Left lung (tissue), 10 donors: ENCODE data around the gene VPS52. TPM values are rescaled to one million over a fixed set of nuclear protein-coding genes. Genes with fewer than 3 reads are reported as not detected.

Source experiments
- ATAC-seq: fragments of 200-7000 bp; cut with Tn5 transposase; one replicate; pipeline ENCODE4 v1.9.1; 2020; ENCODE audit warnings: moderate library complexity
- DNase-seq, 4 donors: peaks; one replicate each; pipeline ENCODE4 v3.0.0-alpha.2; 2013 to 2020
- H3K27ac ChIP-seq, 2 donors: fragments of 200-600 bp; sonication (generic) in 1 of 2; one replicate each; pipeline versions ENCODE4 v1.5.0 to v1.8.0; 2020 to 2021
- H3K27me3 ChIP-seq, 2 donors: fragments of 200-600 bp; sonication (generic) in 1 of 2; one replicate each; pipeline versions ENCODE4 v1.5.0 to v1.8.0; 2020 to 2021
- H3K36me3 ChIP-seq, 2 donors: fragments of 200-600 bp; sonication (generic) in 1 of 2; one replicate each; pipeline versions ENCODE4 v1.5.0 to v1.8.0; 2020 to 2021
- H3K4me1 ChIP-seq, 2 donors: fragments of 200-600 bp; one replicate each; pipeline ENCODE4 v1.8.0; 2021
- H3K4me3 ChIP-seq, 2 donors: fragments of 200-600 bp; sonication (generic) in 1 of 2; one replicate each; pipeline versions ENCODE4 v1.5.0 to v1.8.0; 2020 to 2021; ENCODE audit warnings: mild to moderate bottlenecking in 1 of 2
- H3K9me3 ChIP-seq, 2 donors: fragments of 200-600 bp; sonication (generic) in 1 of 2; one replicate each; pipeline versions ENCODE4 v1.5.0 to v1.8.0; 2020 to 2021
- intact Hi-C, 2 donors: fragments of 100-400 bp; cut with DNase I; formaldehyde crosslinking; loops; one replicate each; pipeline versions ENCODE4 v1.11.2 to v1.14.2; 2022
- polyA plus RNA-seq, 6 donors: library from polyadenylated mRNA; unstranded; fragments of 120-200 nt; gene quantifications; one replicate each; pipeline ENCODE4 v1.2.1, GENCODE V29; 2013; ENCODE audit not compliant: insufficient read length in 6 of 6
- total RNA-seq, 2 donors: library from RNA; stranded (reverse); fragmentation: NEBNext Ultra II Directional; extraction: Animal tissue kit (Norgen Biotek cat#: 25700); gene quantifications; one replicate each; pipeline ENCODE4 v1.2.1, GENCODE V29; 2021
- TF ChIP-seq, protein P1 (sequence below), 2 donors: fragments of 200-600 bp; sonication (generic) in 1 of 2; IDR thresholded peaks; one replicate each; pipeline versions ENCODE4 v1.5.0 to v1.8.0; 2021; ENCODE audit warnings: antibody characterized with exemption in 2 of 2
- donor health status: DM: no; HTN: yes; CAD: no.
- donor health status: DM: no; HTN: no; CAD: no.

Gene VPS52
- total and polyA plus RNA-seq, 8 donors: 46.2 to 92.5 (median 84.7) TPM

DNA sequence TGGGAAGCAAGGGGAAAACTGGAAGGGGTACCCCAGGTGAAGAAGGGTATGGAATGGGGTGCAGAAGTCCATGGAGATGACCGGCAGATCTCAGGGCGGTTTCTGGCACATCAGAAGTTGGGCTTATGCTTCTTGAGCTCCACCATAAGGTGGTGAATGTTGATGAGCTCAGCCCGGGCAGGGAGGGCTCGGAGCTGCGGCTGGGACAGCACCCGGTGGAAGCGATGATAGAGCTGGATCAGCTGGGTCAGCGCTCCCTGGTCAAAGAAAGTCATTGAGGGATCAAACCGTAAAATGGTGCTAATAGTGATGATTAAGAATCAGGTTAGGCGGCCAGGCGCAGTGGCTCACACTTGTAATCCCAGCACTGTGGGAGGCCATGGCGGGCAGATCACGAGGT, 20.9 kb downstream of the VPS52 start:
- intact Hi-C loops: no loop called here
- no peak for DNase-seq
- H3K9me3 ChIP-seq: no peaks in the 10 kb centered on the region
- ATAC-seq: no peak
- TF ChIP-seq, protein P1, sequence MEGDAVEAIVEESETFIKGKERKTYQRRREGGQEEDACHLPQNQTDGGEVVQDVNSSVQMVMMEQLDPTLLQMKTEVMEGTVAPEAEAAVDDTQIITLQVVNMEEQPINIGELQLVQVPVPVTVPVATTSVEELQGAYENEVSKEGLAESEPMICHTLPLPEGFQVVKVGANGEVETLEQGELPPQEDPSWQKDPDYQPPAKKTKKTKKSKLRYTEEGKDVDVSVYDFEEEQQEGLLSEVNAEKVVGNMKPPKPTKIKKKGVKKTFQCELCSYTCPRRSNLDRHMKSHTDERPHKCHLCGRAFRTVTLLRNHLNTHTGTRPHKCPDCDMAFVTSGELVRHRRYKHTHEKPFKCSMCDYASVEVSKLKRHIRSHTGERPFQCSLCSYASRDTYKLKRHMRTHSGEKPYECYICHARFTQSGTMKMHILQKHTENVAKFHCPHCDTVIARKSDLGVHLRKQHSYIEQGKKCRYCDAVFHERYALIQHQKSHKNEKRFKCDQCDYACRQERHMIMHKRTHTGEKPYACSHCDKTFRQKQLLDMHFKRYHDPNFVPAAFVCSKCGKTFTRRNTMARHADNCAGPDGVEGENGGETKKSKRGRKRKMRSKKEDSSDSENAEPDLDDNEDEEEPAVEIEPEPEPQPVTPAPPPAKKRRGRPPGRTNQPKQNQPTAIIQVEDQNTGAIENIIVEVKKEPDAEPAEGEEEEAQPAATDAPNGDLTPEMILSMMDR (IDR thresholded peaks at IDR 0.05): no peak
- H3K4me3 ChIP-seq: no peak overlapping the region
- H3K36me3 ChIP-seq: peaks cover 0 to 5% of the 10 kb centered on the region in 2 donors
- H3K27me3 ChIP-seq: no peaks in the 10 kb centered on the region
- H3K4me1 ChIP-seq: peaks cover 11 to 31% of the 10 kb centered on the region in 2 donors
- no peak overlapping the region for H3K27ac ChIP-seq

DNA sequence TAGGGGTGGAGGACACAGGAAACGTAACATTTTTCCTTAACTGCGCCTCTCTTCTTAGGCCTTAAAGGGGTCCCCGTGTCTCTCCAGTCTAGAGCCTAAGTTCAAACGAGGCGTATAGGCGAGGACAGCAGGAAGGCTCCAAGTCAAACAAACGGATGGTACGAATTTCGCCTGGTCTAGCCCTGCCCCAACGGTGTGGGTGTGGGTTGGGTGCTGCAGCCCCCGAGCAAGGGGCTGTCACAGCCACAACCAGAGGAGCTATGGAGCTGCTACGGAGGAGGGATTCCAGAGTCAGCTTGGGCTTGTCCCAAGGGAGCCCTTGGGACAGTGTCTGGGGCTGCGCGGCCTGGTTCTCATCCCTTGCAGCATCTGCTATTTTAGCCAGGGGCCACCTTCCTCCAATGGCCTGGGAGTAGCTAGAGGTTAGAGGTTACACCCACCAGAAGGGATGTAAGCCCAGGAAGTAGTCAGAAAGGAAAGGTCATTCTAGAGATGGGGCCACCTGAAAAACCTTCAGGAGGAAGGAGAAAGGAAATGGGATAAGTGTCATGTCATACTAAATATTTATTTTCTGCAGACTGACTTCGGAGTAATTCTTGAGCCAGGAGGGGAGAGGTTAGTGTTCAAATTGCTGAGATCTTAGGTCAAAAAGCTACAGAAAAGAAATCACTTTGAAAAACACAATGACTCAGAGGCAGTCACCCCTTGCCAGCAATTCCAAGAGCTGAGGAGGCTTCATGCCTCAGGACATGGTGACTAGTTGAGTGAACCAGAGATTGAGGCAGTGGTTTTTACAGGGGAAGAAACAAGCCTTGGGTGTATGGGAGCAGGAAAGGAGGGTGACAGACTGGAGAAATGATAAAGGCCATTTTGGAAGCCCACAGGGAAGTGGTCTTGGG, 21.7 kb downstream of the VPS52 start:
- ATAC-seq (no peak), DNase-seq (peak in 1 of 4 donors; percentile 35)
- H3K4me3 ChIP-seq: peak overlapping the region; percentile 43 to 50
- peak overlapping the region; percentile 91 to 92 for H3K27ac ChIP-seq
- no peaks in the 10 kb centered on the region for H3K9me3 ChIP-seq
- TF ChIP-seq, protein P1 (IDR thresholded peaks at IDR 0.05): no peak
- H3K4me1 ChIP-seq: peaks cover 11 to 31% of the 10 kb centered on the region in 2 donors
- no peaks in the 10 kb centered on the region for H3K27me3 ChIP-seq
- peaks cover 0 to 5% of the 10 kb centered on the region in 2 donors for H3K36me3 ChIP-seq
- intact Hi-C loops: loop anchor here in 1 of 2 donors (10.0 kb wide), 2 partner anchors 85 to 135 kb away; no protein-coding TSS in a partner anchor

DNA sequence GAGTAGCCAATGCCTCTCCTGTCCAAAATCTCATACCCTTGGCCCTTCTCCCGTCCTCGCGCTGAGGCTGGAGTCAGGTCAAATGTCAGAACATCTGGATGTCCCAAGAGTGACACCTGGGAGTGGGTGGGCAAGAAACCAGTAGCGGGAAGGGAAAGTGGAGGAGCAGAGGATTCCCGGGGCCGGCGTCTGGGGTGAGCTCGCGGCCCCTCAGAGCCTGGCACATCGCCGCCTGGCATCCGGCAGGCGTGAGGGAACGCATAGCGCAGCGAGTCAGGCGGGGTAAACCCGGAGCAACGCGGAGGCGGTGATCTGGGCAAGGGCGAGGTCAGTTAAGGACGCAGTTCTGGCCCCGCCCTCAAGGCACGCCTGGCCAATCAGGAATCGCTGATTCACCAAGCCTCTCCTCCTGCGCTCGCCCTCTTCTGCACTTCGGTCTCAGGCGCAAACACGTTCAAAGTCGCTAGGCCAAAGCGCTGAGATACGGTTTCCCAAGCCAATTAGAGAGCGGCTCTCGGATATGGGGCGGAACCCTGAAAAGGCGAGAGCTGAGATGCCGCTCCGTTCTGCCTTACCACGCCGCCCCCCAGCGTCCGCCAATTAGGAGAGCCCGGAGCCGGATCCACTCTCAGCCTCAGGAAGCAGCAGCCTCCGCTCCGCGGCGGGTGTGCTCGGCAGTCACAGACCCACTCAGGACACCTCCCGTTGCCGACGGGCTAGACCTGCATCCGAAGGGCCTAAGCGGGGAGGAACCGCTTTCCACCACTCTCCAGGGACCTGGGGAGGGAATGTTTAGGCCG, 22.5 kb downstream of the VPS52 start:
- TF ChIP-seq, protein P1 (IDR thresholded peaks at IDR 0.05): no peak
- peak overlapping the region; percentile 43 to 50 for H3K4me3 ChIP-seq
- H3K4me1 ChIP-seq: peaks cover 11 to 31% of the 10 kb centered on the region in 2 donors
- ATAC-seq (peak; percentile 95), DNase-seq (peak; percentile 92 to 98 (median 98))
- H3K27me3 ChIP-seq: no peaks in the 10 kb centered on the region
- intact Hi-C loops: loop anchor here in 1 of 2 donors (10.0 kb wide), 2 partner anchors 84 to 134 kb away; no protein-coding TSS in a partner anchor
- peaks cover 0 to 5% of the 10 kb centered on the region in 2 donors for H3K36me3 ChIP-seq
- no peaks in the 10 kb centered on the region for H3K9me3 ChIP-seq
- H3K27ac ChIP-seq: peak overlapping the region; percentile 91 to 92

DNA sequence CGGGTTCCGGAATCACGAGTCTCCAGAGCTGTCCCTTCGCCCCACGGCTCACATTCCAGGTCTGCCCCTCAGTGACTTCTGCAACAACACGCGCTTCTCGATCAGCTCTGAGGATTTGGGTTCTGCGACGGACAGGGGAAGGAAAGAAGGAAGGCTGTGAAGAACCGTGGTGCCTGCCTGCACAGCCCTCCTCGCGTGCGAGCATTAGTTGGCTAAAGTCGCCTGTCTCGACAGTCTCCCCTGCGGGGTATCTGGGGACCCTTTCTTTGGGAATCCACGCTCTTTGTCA, 23.1 kb downstream of the VPS52 start:
- DNase-seq (no peak), ATAC-seq (peak; percentile 7)
- intact Hi-C loops: loop anchor here in 1 of 2 donors (10.0 kb wide), 2 partner anchors 84 to 134 kb away; no protein-coding TSS in a partner anchor

More for the DNA sequence above, 23.1 kb downstream of the VPS52 start:
- TF ChIP-seq, protein P1 (IDR thresholded peaks at IDR 0.05): peak; percentile 8 to 25
- Histone ChIP-seq H3K36me3 (peaks cover 0 to 5% of the 10 kb centered on the region in 2 donors), H3K27me3 (no peaks in the 10 kb centered on the region), H3K4me1 (peaks cover 11 to 31% of the 10 kb centered on the region in 2 donors), H3K9me3 (no peaks in the 10 kb centered on the region), H3K27ac (peak overlapping the region; percentile 91 to 92), H3K4me3 (peak overlapping the region; percentile 43 to 50)
